B cell (primary cell): ENCODE results near the gene DTX4. TPM values are rescaled to one million over a fixed set of nuclear protein-coding genes. Genes with fewer than 3 reads are reported as not detected.

Experiments
- ATAC-seq: fragments of 200-7000 bp; cut with Tn5 transposase; one replicate; pipeline ENCODE4 v1.10.0; 2021; ENCODE audit warnings: low read depth, mild to moderate bottlenecking, moderate number of reproducible peaks, moderate library complexity
- CTCF ChIA-PET: fragments of 350-600 bp; sonication (Branson Sonifier 250); formaldehyde crosslinking; loops from one replicate; lab custom pipeline; 2021; ENCODE audit warnings: antibody characterized with exemption, inconsistent platforms; lab: Charles Lee
- POLR2A ChIA-PET: fragments of 350-600 bp; sonication (Branson Sonifier 250); formaldehyde crosslinking; loops from one replicate; lab custom pipeline; 2021; ENCODE audit warnings: antibody characterized with exemption; lab: Charles Lee
- DNase-seq: peaks from one replicate; pipeline ENCODE4 v3.0.0; 2013
- H2AFZ ChIP-seq: 2 replicates; pipeline ENCODE4 v1.6.1; 2012; ENCODE audit warnings: mild to moderate bottlenecking, low read depth, low read length; ENCODE audit not compliant: insufficient read depth, poor library complexity, severe bottlenecking
- H3K27ac ChIP-seq, 2 donors: 1 replicate in 1 of 2; 2 replicates in 1 of 2; pipeline ENCODE4 v1.5.1; 2012 to 2013; ENCODE audit warnings: low read length in 2 of 2, mild to moderate bottlenecking in 2 of 2, moderate library complexity in 1 of 2
- H3K27me3 ChIP-seq, 4 experiments: fragments of 200-600 bp in 1 of 4; sonication (generic) in 1 of 4; replicated peaks in 1 of 4; 1 replicate in 2 of 4; 2 replicates in 2 of 4; pipeline versions ENCODE4 v1.6.1 to v1.7.0; 2013 to 2016; ENCODE audit warnings: low read length in 3 of 4, mild to moderate bottlenecking in 2 of 4, mixed read lengths in 1 of 4, moderate library complexity in 1 of 4; ENCODE audit not compliant: insufficient read depth in 4 of 4, control insufficient read depth in 3 of 4; ENCODE audit errors: control extremely low read depth in 1 of 4
- H3K36me3 ChIP-seq, 2 experiments: replicated peaks in 1 of 2; 1 replicate in 1 of 2; 2 replicates in 1 of 2; pipeline versions ENCODE4 v1.6.1 to v1.7.1; 2013; ENCODE audit warnings: low read length in 1 of 2; ENCODE audit not compliant: insufficient read depth in 2 of 2, control insufficient read depth in 1 of 2; ENCODE audit errors: control extremely low read depth in 1 of 2, extremely low read depth in 1 of 2
- H3K4me1 ChIP-seq, 2 donors: fragments of 200-600 bp in 1 of 2; sonication (generic) in 1 of 2; 1 replicate in 1 of 2; 2 replicates in 1 of 2; pipeline versions ENCODE4 v1.5.1 to v1.6.1; 2013 to 2017; ENCODE audit warnings: low read length in 2 of 2; ENCODE audit not compliant: control insufficient read depth in 2 of 2, insufficient read depth in 2 of 2
- H3K4me2 ChIP-seq: replicated peaks from 2 replicates; pipeline ENCODE3; 2012; ENCODE audit warnings: mild to moderate bottlenecking, low read depth, low read length; ENCODE audit not compliant: poor library complexity, severe bottlenecking
- H3K4me3 ChIP-seq, 5 experiments: fragments of 200-600 bp in 1 of 5; sonication (generic) in 1 of 5; 1 replicate in 3 of 5; 2 replicates in 2 of 5; pipeline versions ENCODE4 v1.5.1 to v1.7.0; 2011 to 2016; ENCODE audit warnings: low read length in 4 of 5, mild to moderate bottlenecking in 4 of 5, low read depth in 2 of 5, control low read depth in 1 of 5, moderate library complexity in 1 of 5; ENCODE audit not compliant: insufficient read depth in 1 of 5; ENCODE audit errors: control extremely low read depth in 1 of 5, extremely low read depth in 1 of 5
- H3K79me2 ChIP-seq: fragments of 200-600 bp; sonication (generic); one replicate; pipeline ENCODE4 v1.6.0; 2016; ENCODE audit warnings: low read length; ENCODE audit not compliant: control insufficient read depth, insufficient read depth
- H3K9ac ChIP-seq: fragments of 200-600 bp; sonication (generic); 2 replicates; pipeline ENCODE4 v1.6.1; 2017; ENCODE audit warnings: mild to moderate bottlenecking, low read length, moderate library complexity
- H3K9me3 ChIP-seq, 3 donors: one replicate each; pipeline versions ENCODE4 v1.6.1 to v1.7.1; 2013; ENCODE audit warnings: low read length in 2 of 3; ENCODE audit not compliant: control insufficient read depth in 2 of 3, insufficient read depth in 1 of 3; ENCODE audit errors: control extremely low read depth in 1 of 3
- H4K20me1 ChIP-seq: 2 replicates; pipeline ENCODE4 v1.6.0; 2012; ENCODE audit warnings: mild to moderate bottlenecking, low read length; ENCODE audit not compliant: insufficient read depth, control insufficient read depth, poor library complexity, severe bottlenecking
- H3K27ac Mint-ChIP-seq: one replicate; pipeline ENCODE4 v1.8.0; 2021; ENCODE audit warnings: mixed read lengths
- H3K27me3 Mint-ChIP-seq: one replicate; pipeline ENCODE4 v1.8.0; 2021; ENCODE audit warnings: mixed read lengths
- H3K4me1 Mint-ChIP-seq: one replicate; pipeline ENCODE4 v1.8.0; 2021; ENCODE audit warnings: mixed read lengths
- H3K4me3 Mint-ChIP-seq: one replicate; pipeline ENCODE4 v1.8.0; 2021; ENCODE audit warnings: mixed read lengths
- H3K9me3 Mint-ChIP-seq: one replicate; pipeline ENCODE4 v1.8.0; 2022; ENCODE audit warnings: mixed read lengths; ENCODE audit not compliant: insufficient read depth
- EZH2 ChIP-seq: IDR thresholded peaks from 2 replicates; pipeline ENCODE4 v1.6.1; 2012; ENCODE audit warnings: borderline replicate concordance, low read depth, mild to moderate bottlenecking, moderate library complexity, low read length; ENCODE audit not compliant: insufficient read depth, poor library complexity, severe bottlenecking
- WGBS: methylation state at CpG from one replicate; pipeline ENCODE4 v1.1.5; 2013; ENCODE audit warnings: missing lambda C conversion rate; ENCODE audit not compliant: insufficient coverage; 5-methylcytosine and 5-hydroxymethylcytosine counted together
- intact Hi-C: fragments of 100-400 bp; cut with micrococcal nuclease; formaldehyde crosslinking; loops from one replicate; pipeline ENCODE4 v1.10.0; 2022
- polyA plus RNA-seq: library from polyadenylated mRNA; depleted of rRNA; stranded (reverse); fragments of >200 nt; gene quantifications from 2 replicates; pipeline ENCODE4 v1.2.3, GENCODE V29; 2012
- total RNA-seq, 2 donors: library from RNA; stranded (reverse); fragments of 120-200 nt in 1 of 2; gene quantifications; 1 replicate in 1 of 2; 2 replicates in 1 of 2; pipeline versions ENCODE4 v1.2.3 to v1.2.4, GENCODE V29; 2013 to 2022
- TF ChIP-seq, protein P1 (sequence below): fragments of 200-600 bp; IDR thresholded peaks from one replicate; pipeline ENCODE4 v1.8.0; 2022; ENCODE audit warnings: antibody characterized with exemption, mild to moderate bottlenecking

Gene DTX4
- total and polyA plus RNA-seq, 2 donors (not counting 1 experiment from before 2014, with no cell fraction given), result 11.7 to 43.3 TPM

DNA sequence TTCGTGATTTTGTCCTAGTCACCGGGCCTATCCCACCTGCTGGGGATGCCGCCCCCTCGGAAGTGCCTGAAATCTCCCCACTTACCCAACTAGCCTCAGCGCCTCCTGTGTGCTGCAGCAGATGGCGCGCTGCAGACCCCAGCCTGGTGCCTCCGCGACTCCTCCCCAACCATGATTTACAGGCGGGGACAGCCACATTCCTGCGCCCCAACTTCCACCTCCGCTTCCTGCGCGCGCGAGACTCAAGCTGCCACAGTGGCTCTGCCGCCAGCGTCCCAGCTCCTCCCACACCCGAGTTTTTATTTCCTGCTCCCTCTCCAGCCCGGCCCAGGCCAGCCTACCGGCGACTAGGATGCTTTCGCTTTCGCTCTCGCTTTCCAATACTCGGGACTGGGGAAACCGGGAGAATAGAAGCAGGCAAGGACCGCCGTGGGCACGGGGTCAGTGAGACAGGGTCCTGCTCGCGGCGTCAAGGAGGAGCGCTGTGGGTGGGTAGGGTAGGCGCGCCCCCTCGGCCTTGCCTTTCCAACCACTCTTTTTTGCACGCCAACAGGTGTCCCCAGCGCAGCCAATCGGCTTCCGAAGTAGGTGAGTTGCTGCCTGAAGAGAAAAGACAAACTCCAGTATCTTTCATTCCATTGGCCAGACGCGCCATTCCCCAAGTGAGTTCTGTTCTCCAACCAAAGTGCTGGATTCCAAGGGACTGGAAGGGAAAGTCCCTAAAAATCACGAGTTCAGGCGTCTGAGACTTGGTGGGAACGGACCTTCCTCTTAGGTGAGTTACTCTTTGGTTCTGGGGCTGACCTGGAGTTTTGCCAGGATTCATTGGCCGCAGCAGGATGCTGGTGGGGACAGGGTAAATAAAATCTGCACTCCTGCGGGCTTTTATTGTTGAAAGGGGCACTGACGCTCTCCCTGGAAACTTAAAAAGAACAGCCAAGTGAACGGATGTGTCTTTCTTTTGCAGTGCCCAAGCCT, 29.1 kb upstream of the DTX4 start, which contains the start of gene FAM111A:
Gene FAM111A (plus strand): TSS at position 327 of the 978 bp plus-strand sequence. CDS start 6,017 bp downstream, outside the sequence.
- H2AFZ ChIP-seq, result peak within 1 kb of the TSS; percentile 88

More for the DNA sequence above, 29.1 kb upstream of the DTX4 start, which contains the start of gene FAM111A:
- peak within 1 kb of the TSS; percentile 97 for H3K4me3 Mint-ChIP-seq
- Histone ChIP-seq H3K4me1 (peaks cover 40 to 45% of the 10 kb centered on the region in 2 donors), H3K9ac (peak within 1 kb of the TSS; percentile 80), H3K9me3 (no peaks in the 10 kb centered on the region), H3K27me3 (no peaks in the 10 kb centered on the region), H3K79me2 (peaks cover 53% of the 10 kb centered on the region), H3K4me3 (peak within 1 kb of the TSS; percentile 82 to 94 (median 89)), H3K27ac (peak within 1 kb of the TSS; percentile 88 to 90), H3K36me3 (peaks cover 0 to 1% of the 10 kb centered on the region in 2 experiments), H4K20me1 (no peaks in the 10 kb centered on the region), H3K4me2 (peak within 1 kb of the TSS; percentile 96)
- POLR2A ChIA-PET, result interaction anchor here (0.7 to 1.8 kb wide), 5 partner anchors 13 to 53 kb away, joined by 3 to 11 read pairs (median 4); no protein-coding TSS in a partner anchor
- DNase-seq (peak; percentile 91), ATAC-seq (peak; percentile 74)
- H3K4me1 Mint-ChIP-seq, result peaks cover 68% of the 10 kb centered on the region
- no peaks in the 10 kb centered on the region for H3K27me3 Mint-ChIP-seq
- intact Hi-C loops, result loop anchor here (1.0 to 5.0 kb wide), 7 partner anchors 15 to 1476 kb away; partner anchors contain the start of genes ZDHHC5 and ZFP91
- peak within 1 kb of the TSS; percentile 87 for H3K27ac Mint-ChIP-seq
- no peak for TF ChIP-seq EZH2
- TF ChIP-seq, protein P1, sequence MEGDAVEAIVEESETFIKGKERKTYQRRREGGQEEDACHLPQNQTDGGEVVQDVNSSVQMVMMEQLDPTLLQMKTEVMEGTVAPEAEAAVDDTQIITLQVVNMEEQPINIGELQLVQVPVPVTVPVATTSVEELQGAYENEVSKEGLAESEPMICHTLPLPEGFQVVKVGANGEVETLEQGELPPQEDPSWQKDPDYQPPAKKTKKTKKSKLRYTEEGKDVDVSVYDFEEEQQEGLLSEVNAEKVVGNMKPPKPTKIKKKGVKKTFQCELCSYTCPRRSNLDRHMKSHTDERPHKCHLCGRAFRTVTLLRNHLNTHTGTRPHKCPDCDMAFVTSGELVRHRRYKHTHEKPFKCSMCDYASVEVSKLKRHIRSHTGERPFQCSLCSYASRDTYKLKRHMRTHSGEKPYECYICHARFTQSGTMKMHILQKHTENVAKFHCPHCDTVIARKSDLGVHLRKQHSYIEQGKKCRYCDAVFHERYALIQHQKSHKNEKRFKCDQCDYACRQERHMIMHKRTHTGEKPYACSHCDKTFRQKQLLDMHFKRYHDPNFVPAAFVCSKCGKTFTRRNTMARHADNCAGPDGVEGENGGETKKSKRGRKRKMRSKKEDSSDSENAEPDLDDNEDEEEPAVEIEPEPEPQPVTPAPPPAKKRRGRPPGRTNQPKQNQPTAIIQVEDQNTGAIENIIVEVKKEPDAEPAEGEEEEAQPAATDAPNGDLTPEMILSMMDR, result no peak
- CTCF ChIA-PET, result interaction anchor here (0.6 to 3.8 kb wide), 11 partner anchors 9 to 566 kb away, joined by 3 to 94 read pairs (median 5); no protein-coding TSS in a partner anchor
- WGBS, result under 1% methylated on average over 41 of the region's 50 CpGs
- H3K9me3 Mint-ChIP-seq, result no peaks in the 10 kb centered on the region
